NCI-H1694 (cell line): ENCODE data around the gene GBX1.

Experiments
- DNase-seq: peaks from one replicate; lab custom pipeline; 2025; lab: John Stamatoyannopoulos, UW

GBX1 gene

DNA sequence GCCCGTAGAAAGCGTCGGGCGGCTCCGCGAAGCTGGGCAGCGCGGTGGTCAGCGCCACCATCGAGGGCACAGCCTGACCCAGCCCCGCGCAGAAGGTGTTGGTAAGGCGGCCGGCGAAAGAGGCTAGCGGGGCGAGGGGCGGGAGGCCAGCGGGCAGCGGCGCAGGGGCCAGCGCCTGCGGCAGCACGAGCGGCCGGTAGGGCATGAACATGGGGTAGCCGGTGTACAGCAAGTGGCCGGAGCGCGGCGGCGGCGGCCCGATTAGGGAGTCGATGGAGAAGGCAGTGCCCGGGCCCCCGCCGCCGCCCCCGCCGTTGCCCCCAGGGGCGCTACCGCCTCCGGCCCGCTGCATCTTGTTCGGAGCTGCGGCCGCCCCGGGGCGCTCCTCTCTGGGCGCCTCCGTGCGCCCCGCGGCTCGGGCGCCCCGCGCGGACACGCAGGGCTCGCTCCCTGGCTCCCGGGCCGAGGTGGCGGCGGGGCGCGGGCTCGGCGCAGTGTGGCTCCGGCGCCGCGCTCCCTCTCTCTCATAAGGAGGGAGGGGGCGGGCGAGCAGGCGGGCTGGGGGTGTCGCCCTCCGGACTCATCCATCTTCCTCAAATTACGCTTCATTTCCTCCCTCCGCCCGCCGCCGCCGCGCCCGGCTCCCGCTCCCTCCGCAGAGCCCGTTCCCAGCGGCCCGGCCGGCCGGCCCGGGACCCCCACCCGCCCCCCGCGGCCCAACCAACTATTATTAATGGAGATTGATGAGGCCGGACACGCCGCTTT is at the start of gene GBX1:
GBX1 (minus strand) TSS at position 498 of the 765 bp plus-strand sequence; CDS start at position 352, 146 bp downstream.
- peak; percentile 27 for DNase-seq

DNA sequence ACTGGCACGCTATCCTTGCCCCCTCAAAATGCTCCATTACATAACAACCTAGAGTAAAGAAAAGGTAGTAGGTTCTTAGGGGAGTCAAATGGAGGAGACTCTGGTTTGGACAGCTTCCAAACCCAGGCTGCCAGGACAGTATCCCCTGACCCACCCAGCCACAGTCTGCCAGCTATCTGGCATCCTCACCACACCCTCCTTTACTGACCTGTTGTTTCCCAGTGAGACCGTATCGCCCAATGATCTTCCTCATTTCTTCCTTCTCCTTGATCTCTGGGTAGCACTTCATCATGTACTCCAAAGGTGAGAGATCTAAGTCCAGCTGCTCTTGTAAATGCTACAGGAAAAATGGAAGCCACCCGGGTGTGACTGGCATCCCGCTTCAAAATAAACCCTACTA is 47.9 kb upstream of the GBX1 start:
- DNase-seq: no peak

DNA sequence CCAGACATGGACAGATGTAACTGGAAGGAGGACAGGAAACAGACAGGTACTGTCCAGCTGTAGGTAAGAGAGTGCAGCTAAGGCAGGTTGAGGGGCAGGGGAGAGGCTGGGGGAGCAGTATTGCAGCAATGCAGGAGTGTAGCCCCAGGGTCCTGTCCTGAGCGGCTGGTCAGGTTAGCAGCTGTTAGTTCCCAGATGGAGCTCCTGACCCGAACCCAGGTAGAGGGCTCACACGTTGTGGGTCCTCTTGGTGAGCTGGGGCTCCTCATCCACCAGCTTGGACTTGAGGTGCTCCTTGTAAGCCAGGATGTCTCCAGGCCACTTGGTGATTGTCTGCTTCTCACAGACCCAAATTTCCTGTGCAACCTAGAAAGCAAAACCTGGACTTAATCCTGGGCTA is 46.3 kb upstream of the GBX1 start:
- DNase-seq: no peak

DNA sequence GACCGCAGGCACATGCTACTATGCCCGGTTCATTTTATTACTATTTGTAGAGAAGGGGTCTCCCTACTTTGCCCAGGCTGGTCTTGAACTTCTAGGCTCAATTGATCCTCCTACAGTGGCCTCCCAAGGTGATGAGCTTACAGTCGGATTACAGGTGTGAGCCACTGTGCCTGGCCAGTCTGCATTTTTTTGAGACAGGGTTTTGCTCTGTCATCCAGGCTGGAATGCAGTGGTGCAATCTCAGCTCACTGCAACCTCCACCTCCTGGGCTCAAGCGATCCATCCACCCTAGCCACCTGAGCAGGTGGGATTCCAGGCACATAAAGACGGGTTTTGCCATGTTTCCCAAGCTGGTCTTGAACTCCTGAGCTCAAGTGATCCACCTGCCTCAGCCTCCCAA is 45.1 kb upstream of the GBX1 start:
- no peak for DNase-seq

DNA sequence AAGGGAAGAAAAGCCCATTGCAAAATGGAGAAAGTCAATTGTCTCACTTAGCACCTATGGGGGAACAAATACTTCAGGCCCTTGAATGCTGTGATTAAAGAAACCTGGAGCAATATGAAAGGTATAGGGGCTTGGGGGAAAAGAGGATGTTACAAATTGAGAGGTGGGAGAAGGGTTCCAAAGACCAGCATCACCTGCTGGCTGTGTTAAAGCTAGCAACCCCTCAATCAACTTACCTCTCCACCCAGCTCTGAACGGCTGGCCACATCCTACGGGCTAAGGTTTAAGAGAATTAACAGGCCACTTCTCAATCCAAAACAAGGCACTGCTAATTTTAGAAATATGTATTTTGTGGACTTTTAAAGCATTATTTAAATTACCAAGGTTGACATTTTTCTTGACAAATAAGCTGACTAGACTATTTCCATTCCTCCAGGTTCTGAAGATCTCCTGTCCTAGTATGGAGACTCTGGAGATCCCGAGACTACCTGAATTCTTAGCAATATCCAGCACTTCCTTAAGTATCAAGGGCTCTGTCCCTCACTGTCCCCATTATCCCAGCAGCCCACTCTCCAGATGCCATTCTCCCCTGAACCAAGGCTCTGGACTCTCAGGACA is 43.8 kb upstream of the GBX1 start:
- no peak for DNase-seq

DNA sequence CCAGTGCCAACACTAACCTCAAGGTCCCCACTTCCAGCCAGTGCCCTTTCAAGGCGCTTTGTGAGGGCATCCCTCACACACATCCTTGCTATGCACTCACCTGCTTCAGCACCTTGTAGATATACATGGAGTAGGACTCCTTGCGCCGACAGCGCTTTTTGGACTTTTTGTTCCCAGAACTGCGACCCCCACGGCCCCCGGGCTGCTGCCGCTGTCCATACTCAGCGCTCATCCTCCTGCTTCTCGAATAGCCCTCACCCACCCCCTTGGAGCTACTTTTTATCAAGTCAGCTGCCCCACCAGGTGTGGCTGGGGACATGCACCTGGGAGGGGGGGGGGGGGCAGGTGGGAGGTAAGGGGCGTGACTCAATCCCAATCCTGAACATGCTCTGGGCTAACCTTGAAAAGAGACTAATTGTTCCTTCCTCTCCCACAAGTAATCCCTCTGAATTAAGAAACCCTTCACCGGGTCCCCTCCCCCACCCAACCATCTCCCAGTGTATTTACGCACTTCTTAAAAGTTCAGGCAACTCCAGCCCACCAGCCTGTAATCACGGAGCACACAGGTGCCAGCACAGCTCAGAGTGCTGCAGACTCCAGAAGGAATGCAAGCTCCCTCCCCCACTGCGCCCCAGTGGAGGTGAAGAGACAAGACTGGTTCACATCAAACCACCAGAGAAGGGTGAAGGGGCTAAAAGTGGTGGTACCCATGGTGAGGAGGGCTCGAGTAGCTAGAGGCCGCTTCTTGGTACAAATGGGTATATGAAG is 42.8 kb upstream of the GBX1 start, which contains the start of gene H2BK1:
H2BK1 (minus strand) TSS at position 402 of the 768 bp plus-strand sequence; CDS start at position 232, 170 bp downstream.
- DNase-seq: no peak

DNA sequence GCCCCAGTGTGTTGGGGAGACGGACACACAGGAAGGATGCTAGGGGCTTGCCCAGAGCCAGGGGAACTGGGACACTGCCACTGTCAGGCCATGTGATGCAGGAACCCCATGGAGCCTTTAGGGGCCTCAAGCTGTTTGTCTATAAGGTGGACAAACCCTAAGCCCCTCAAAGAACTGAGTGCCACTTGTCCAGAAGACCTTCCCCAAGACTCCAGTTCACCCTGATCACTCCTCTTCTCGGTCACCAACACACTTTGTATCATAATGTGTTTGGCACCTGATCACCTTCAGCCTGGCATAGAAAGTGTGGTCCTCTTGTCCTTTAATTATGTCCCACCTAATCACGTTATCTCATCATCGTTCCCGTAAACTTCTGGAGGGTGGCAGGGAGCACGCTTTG is 42.1 kb upstream of the GBX1 start:
- DNase-seq: no peak

DNA sequence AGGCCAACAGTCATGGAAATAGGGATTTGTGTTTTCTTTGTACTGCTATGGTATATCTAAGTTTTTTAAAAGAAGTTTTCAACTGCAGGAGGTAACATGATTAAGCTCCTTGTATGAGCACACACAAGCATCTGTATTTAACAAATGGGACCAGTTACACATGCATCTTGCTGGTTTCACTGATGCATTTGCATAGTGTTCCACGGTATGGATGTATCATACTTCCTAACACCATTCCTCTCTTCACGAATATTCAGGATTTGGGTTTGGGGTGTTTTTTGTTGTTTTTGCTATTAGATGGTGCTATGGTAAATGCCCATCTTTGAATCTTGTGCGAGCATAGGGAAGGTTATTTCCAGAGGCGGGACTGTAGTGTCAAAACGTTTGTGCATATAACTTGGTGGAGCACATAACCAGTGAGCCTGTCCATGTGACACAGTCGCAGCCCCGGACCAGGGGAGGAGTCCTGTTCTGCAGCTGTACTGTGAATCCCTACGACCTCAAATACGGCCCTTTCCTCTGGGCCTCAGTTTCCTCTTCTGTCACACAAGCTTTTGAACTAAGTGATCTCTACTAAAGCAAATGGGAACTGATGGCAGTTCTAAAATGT is 40.9 kb upstream of the GBX1 start:
- DNase-seq: no peak

DNA sequence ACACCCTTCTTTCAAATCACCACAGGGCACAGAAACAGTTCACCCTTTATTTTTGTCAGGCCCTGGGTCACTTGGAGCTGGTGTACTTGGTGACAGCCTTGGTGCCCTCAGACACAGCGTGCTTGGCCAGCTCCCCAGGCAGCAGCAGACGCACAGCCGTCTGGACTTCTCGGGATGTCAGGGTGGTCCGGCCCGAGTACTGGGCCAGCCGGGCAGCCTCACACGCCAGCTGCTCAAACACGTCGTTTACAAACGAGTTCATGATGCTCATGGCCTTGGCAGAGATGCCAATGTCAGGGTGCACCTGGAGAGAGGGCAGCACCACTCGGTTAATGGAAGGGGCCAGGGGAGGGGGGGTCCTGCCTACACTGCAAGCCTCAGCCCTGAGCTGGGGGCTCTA is 40.3 kb upstream of the GBX1 start:
- no peak for DNase-seq

DNA sequence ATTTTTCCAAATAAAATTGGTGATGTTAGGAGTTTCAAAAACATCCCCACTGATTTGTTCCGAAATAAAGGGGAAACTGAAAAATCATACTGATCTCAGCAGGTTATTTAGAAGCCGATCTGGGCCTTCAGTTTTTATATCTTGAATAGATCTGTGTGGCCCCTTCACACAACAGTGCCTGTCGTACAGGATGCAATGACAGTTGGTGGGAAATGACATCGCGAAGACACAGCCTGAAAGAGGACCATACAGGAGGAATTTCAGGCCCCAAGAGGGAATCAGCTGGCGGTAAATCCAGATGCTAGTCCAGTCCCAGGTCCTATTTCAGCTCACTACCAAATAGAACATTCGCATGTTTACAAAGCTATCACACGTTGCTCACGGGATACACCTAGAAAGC is 39.8 kb upstream of the GBX1 start:
- DNase-seq: no peak

DNA sequence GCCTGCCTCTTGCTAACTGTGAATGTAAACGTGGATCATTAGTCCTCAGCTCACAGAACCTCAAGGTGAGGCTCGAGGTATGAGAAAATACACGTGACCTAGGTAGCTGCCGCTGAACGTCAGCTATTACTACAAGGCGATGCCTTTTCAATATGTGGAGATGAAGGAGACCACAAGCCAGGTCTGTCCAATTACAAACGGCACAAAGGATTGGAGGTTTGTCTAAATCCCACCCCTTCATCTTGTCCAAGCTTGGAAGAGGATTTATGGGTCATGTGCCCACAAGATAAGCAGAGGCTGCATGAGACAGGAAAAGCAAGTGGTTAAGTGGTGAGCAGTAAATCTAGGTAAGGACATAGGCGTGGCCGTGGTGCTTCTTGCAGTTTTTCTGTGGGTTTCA is 39.4 kb upstream of the GBX1 start:
- DNase-seq: no peak

DNA sequence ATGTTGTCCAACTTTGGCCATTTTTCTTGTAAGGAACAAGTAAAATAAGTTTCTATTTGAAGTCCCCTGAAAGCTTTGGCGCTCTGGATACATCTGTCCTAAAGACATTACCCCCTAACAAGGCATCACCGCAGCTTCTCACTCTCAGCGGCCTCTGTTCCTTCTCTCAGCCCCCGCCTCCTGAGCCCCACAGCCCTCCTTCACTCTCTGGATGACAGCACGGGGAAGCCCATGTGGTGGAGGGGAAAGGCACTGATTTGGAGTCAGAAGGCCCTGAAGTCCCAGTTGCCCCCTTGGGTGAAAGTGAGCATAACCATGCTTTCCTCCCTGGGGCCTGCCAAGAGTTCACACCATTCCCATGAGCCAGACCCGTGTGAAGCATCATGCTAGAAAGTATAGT is 38.2 kb upstream of the GBX1 start:
- no peak for DNase-seq

DNA sequence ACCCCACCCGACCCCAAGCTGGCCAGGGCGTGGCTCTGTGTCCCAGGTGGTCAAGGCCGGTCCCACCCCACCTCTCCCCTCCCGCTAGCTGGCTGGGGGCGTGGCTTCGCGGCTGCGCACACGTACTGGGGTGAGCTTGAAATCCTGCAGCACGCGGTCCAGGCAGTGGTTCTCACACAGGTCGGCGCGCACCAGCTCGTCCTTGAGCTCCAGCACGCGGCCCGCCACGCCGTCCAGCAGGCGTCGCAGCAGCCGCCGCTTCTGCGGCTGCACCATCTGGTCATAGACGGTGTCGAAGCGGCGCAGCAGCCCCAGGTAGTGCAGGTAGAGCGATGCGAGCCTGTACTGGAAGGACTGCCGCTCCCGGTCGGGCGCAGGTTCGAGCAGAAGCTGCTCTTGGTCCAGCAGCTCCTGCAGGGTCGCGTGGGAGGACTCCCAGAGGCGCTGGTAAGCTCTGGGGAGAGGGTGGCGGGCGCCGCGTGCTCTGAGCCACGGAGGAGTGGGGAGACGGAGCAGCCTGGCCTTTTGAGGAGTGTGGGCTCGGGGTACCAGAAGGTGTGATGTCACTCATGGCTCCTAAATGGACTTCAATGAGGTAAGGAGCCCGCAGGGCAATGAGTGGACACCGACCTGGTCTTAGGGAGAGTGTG is 37.0 kb upstream of the GBX1 start:
- DNase-seq: no peak

DNA sequence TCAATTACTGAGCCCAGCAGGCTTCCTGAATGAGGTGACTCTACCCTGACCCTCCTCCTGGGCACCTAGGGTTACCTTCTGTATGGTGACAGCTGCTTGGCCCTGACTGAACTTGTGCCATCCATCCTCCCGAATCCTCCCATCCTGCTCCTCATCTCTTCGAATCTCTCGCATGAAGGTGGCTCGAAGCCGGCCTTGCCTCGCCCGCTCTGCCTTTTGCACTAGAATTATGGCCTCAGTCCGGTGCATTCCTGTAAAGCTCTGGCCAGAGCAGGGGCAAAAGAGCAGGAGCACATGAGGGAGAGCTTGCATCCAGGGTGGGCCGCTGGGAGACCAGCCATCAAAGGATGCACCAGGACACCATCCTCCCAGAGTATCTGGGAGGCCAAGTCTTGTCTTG is 35.3 kb upstream of the GBX1 start:
- no peak for DNase-seq

DNA sequence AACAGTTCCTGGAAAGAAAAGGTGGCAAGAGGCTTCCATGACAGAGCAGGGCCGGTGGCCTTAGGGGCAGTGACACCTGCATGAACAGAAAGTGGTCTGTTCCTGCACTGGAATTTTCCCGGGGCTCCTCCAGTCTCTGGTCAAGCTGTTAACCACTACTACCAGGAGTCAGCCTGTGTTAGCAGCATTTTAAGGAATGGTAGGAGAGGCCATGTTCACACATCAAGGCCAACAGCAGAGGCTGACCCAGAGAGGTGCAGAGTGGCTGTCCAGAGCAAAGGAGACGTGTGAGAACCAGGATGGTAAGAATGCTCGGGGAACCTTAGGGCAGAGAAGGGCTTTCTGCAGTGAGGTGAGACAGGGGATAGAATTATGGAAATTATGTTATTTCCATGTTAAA is 34.3 kb upstream of the GBX1 start:
- DNase-seq: no peak

DNA sequence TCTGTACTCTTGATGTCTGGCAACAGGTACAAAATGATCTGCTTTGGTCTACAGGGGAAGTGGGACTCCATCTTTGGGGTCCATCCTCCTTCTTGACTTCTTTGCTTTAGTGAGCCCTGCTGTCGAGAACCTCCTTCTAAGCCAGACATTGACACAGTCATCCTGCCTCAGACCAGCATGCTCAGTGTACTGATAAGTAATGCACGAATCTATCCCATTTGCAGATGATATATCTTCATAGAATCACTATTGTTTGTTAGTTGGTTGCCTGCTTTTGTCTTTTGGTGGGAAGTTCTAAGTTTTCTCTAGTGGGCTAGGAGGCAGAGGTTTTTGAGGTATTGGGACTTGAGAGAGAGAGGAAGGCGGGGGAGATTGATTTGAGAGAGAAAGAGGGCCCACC is 33.9 kb upstream of the GBX1 start:
- DNase-seq: no peak

DNA sequence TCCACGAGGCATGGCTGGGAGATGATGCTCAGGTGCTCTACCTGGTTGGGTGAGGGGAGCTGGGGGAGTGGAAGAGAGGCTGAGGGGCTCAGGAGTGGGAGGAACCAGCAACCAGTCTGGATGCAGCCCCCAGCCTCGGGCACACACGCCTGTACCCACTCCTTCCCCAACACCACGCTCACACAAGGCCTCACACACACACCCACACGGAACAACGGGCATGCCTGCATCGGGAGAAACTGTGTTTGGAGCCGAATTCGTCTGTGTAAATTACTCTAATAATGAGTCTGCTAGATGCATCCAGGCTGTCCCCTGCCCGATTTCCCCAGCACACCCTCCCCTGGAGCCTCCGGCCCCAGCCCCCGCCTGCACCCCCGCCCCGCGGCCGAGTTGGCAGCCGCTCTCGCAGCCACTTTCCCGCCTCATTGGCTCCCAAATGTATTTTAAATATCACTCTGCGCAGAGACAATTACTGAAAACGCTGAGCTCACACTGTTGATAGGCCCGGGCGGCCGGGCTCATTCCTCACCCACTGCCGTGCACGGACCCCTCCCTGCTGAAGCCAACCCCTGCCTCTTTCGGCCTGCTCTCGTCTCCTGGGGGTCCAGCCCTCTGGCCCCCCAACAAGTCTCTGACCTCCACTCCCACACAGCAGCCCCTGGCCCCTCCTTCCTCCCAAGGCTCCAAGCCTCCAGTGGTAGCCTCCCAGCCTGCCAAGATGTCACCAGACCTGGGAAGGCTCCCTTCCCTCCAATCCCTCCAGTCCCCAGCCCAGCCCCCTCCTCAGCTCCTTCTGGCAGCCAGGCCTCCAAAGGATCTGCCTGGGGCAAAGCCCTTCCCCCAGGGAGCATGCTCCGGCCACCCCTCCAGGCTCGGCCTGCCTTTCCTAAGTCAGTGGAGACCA is 31.7 kb upstream of the GBX1 start:
- peak; percentile 14 for DNase-seq

DNA sequence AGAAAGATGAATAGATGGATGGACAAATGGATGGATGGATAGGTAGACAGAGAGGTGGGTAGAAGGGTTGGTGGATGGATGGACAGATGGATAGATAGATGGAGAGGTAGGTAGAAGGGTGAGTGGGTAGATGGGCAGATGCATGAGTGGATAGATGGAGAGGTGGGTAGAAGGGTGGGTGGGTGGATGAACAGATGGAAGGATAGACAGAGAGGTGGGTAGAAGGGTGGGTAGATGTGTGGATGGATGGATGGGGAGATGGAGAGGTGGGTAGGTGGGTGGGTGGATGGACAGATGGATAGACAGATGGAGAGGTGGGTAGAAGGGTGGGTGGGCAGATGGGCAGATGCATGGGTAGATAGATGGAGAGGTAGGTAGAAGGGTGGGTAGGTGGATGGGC is 30.4 kb upstream of the GBX1 start:
- DNase-seq: no peak

DNA sequence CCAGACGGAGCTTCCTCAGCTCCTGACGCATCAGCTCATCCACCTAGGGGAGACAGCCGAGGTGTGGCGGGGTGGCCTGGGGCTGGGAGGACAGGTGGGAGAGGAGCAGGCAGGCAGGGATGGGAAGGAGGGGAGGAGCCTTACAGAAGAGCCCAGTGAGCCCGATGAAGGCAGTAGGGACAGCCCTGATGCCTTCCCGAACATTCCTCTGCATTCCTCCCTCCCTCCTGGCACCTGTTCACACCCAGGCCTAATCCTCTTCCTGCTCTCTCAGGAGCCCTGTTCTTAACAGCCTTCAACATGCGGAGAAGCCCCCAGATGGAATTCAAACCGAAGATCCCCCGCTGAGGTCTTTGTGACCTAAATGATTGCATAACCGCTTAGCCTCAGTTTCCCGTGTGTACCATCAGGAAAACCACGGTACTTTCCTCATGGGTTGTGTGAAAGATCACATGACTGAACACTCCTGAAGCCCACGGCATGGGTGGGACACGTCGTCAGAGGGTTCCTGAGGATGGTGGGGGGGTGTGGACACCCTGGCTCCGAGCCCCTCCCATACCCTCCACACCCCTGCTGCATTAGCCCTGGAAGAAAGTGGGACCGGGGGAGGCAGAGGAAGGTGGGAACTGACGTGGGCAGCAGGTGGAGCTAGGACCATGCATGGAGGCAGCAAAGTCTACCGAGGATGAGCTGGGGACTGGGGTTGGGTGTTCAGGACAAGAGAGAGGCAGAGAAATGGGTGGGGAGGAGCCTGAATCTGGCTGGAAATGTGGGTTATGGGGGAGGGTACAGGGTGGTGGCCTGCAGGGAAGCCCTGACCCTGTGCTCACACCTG is 28.3 kb upstream of the GBX1 start:
- no peak for DNase-seq

DNA sequence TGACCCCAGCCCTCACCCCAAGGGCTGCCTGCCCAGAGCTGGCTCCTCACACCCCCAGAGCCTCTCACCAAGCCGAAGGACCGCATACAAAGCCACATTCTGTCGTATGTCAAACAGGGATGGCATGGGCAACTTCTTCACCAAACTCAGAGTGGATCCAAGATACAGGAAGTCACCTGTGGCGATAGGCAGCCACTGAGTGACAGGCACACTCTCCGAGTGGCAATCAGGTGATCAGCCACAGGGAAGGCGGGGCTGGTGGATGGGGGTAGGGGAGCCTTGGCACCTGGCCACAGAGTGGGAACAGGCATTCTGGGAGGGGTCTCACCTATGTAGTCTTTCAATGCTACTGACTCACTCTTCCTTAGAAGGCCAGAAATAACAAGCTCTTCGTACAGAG is 26.7 kb upstream of the GBX1 start:
- no peak for DNase-seq
